ENCODE data around the gene PRR4. TPM values are rescaled to one million over a fixed set of nuclear protein-coding genes. Genes with fewer than 3 reads are reported as not detected.

The PRR4 gene
- total RNA-seq, 5 donors from 2014 or later (not counting 1 experiment from before 2014, with no cell fraction given) = 0.73 to 3.8 (median 2.2) TPM

DNA sequence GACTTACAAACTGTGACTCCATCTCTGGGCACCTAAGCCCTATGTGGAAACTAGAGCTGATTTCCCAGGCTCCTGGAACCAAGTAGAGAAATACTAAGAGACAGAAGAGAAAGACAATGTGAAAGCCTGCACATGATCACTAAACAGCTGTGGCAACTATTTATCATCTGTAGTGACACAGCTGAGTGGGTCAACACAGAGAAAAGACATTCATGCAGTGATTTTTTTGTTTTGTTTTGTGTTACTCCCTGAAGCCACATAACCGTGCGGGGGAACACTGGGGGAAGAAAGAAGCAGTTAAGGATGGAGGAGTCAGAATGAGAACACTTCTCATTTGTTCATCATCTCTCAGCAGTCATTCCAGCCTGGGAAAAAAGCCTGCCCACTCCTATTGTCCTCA, 1.5 kb downstream of the PRR4 start:
- POLR2A ChIA-PET = interaction anchor here in 1 of 2 donors (0.6 kb wide), 1 partner anchor 1010 kb away, joined by 3 read pairs; no protein-coding TSS in a partner anchor
- no CpG with 5 or more reads among the region's 2 CpGs for WGBS (ENCODE audit: insufficient coverage)
- Mint-ChIP-seq H3K4me3 (no peak overlapping the region), H3K9me3 (no peaks in the 10 kb centered on the region), H3K4me1 (peaks cover 36 to 39% (median 37%) of the 10 kb centered on the region in 3 donors), H3K36me3 (peaks cover 64% of the 10 kb centered on the region), H3K27ac (no peak overlapping the region), H3K27me3 (no peaks in the 10 kb centered on the region)
- Histone ChIP-seq H3K9me3 (no peaks in the 10 kb centered on the region), H3K4me3 (ENCODE audit: control insufficient read depth in 1 of 2, extremely low read depth in 1 of 2, low read length in 1 of 2) (no peak overlapping the region), H3K4me1 (ENCODE audit: control insufficient read depth in 1 of 2, extremely low read depth in 1 of 2, insufficient read depth in 2 of 2, low read length in 2 of 2) (peaks cover 0 to 14% of the 10 kb centered on the region in 2 experiments), H3K27me3 (replicated peaks in 1 of 2; ENCODE audit: control insufficient read depth in 2 of 2, extremely low read depth in 1 of 2, insufficient read depth in 2 of 2, low read length in 1 of 2) (no peaks in the 10 kb centered on the region), H3K36me3 (ENCODE audit: control insufficient read depth in 2 of 2, extremely low read depth in 1 of 2, insufficient read depth in 1 of 2, low read length in 1 of 2) (peaks cover 2 to 6% of the 10 kb centered on the region in 2 donors), H3K27ac (ENCODE audit: low read length) (no peak overlapping the region)
- CTCF ChIA-PET = interaction anchor here in 1 of 2 donors (0.6 kb wide), 1 partner anchor 1617 kb away, joined by 5 read pairs; no protein-coding TSS in a partner anchor
- no peak for ATAC-seq (replicated peaks in 1 of 4)
- DNase-seq = no peak

DNA sequence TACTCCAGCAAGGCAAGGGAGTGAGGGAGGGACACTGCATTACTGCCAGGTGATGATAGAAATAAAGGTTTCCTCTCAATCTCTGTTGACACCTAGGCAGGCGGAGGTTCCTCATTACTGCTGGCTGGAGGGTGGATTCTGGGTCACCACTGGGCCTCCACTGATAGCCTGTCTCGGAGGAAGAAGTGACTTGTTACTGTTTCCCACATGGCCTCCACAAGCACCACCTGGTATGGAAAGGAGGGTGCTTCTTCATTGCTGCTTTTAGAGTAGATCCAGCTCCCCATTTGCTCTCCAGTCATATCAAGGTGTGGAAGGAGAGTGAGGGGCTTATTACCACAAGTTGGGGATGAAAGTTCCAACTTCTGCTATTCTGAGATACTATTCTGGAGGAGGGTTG, 6.4 kb downstream of the PRR4 start:
- no peaks in the 10 kb centered on the region for H3K4me1 Mint-ChIP-seq
- ATAC-seq (replicated peaks in 1 of 4) (no peak), DNase-seq (no peak)
- ChIA-PET POLR2A (no interaction called here), CTCF (no interaction called here)
- Histone ChIP-seq H3K27me3 (replicated peaks in 1 of 2; ENCODE audit: control insufficient read depth in 2 of 2, extremely low read depth in 1 of 2, insufficient read depth in 2 of 2, low read length in 1 of 2) (no peaks in the 10 kb centered on the region), H3K27ac (ENCODE audit: low read length) (no peak overlapping the region), H3K36me3 (ENCODE audit: control insufficient read depth in 2 of 2, extremely low read depth in 1 of 2, insufficient read depth in 1 of 2, low read length in 1 of 2) (peaks cover 0 to 6% of the 10 kb centered on the region in 2 donors), H3K9me3 (no peaks in the 10 kb centered on the region), H3K4me3 (ENCODE audit: control insufficient read depth in 1 of 2, extremely low read depth in 1 of 2, low read length in 1 of 2) (no peak overlapping the region), H3K4me1 (ENCODE audit: control insufficient read depth in 1 of 2, extremely low read depth in 1 of 2, insufficient read depth in 2 of 2, low read length in 2 of 2) (no peaks in the 10 kb centered on the region)
- H3K36me3 Mint-ChIP-seq = peaks cover 53% of the 10 kb centered on the region
- H3K9me3 Mint-ChIP-seq = peaks cover 0 to 8% (median 3%) of the 10 kb centered on the region in 3 donors
- WGBS (ENCODE audit: insufficient coverage) = no CpG with 5 or more reads among the region's 2 CpGs
- H3K27me3 Mint-ChIP-seq = no peaks in the 10 kb centered on the region
- H3K4me3 Mint-ChIP-seq = no peak overlapping the region
- H3K27ac Mint-ChIP-seq = no peak overlapping the region

DNA sequence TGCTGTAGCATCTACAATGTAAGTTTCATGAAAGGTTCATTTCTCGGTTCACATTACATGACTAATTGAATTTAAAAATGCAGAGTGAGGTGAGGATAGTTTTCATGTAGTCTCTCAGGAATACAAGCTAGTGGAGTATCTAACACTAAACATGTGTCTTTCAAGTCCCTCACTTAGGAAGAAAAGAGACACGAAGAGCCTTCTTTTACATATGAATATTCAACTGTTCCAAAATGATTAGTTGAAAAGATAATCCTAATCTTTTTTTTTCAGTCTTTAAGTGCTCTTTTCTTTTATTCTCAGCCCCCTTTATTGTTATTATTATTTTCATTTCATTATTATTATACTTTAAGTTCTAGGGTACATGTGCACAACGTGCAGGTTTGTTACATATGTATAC, 10.8 kb downstream of the PRR4 start:
- Mint-ChIP-seq H3K4me3 (no peak overlapping the region), H3K36me3 (peaks cover 34% of the 10 kb centered on the region), H3K9me3 (peaks cover 0 to 15% (median 5%) of the 10 kb centered on the region in 3 donors), H3K27ac (no peak overlapping the region), H3K27me3 (no peaks in the 10 kb centered on the region), H3K4me1 (no peaks in the 10 kb centered on the region)
- DNase-seq (no peak), ATAC-seq (replicated peaks in 1 of 4) (no peak)
- CTCF ChIA-PET = no interaction called here
- H3K9me3 ChIP-seq = no peaks in the 10 kb centered on the region
- H3K4me1 ChIP-seq (ENCODE audit: control insufficient read depth in 1 of 2, extremely low read depth in 1 of 2, insufficient read depth in 2 of 2, low read length in 2 of 2) = no peaks in the 10 kb centered on the region
- POLR2A ChIA-PET = no interaction called here
- no CpG with 5 or more reads among the region's 3 CpGs for WGBS (ENCODE audit: insufficient coverage)
- no peak overlapping the region for H3K4me3 ChIP-seq (ENCODE audit: control insufficient read depth in 1 of 2, extremely low read depth in 1 of 2, low read length in 1 of 2)
- H3K27ac ChIP-seq (ENCODE audit: low read length) = no peak overlapping the region
- no peaks in the 10 kb centered on the region for H3K27me3 ChIP-seq (replicated peaks in 1 of 2; ENCODE audit: control insufficient read depth in 2 of 2, extremely low read depth in 1 of 2, insufficient read depth in 2 of 2, low read length in 1 of 2)
- no peaks in the 10 kb centered on the region for H3K36me3 ChIP-seq (ENCODE audit: control insufficient read depth in 2 of 2, extremely low read depth in 1 of 2, insufficient read depth in 1 of 2, low read length in 1 of 2)

DNA sequence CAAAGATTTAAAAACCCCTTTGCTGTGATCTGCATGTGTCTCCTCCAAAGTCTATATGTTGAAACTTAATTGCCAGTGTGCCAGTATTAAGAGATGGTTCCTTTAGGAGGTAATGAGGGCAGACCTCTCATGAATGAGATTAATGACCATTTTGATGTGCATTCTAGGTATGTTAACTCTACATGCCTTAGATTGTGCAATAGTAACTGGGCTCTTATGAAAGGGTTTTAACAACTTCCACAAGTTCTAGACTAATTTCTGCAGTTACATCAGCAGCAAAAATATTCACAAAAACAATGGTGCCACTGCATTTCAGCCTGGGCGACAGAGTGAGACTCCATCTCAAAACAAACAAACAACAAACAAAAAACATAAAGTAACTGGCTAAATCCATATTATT, 19.3 kb downstream of the PRR4 start:
- CTCF ChIA-PET = no interaction called here
- no CpG with 5 or more reads among the region's 1 CpG for WGBS (ENCODE audit: insufficient coverage)
- Histone ChIP-seq H3K4me3 (ENCODE audit: control insufficient read depth in 1 of 2, extremely low read depth in 1 of 2, low read length in 1 of 2) (no peak overlapping the region), H3K9me3 (no peaks in the 10 kb centered on the region), H3K36me3 (ENCODE audit: control insufficient read depth in 2 of 2, extremely low read depth in 1 of 2, insufficient read depth in 1 of 2, low read length in 1 of 2) (no peaks in the 10 kb centered on the region), H3K4me1 (ENCODE audit: control insufficient read depth in 1 of 2, extremely low read depth in 1 of 2, insufficient read depth in 2 of 2, low read length in 2 of 2) (no peaks in the 10 kb centered on the region), H3K27ac (ENCODE audit: low read length) (no peak overlapping the region), H3K27me3 (replicated peaks in 1 of 2; ENCODE audit: control insufficient read depth in 2 of 2, extremely low read depth in 1 of 2, insufficient read depth in 2 of 2, low read length in 1 of 2) (no peaks in the 10 kb centered on the region)
- Mint-ChIP-seq H3K4me3 (no peak overlapping the region), H3K27me3 (no peaks in the 10 kb centered on the region), H3K9me3 (no peaks in the 10 kb centered on the region), H3K4me1 (no peaks in the 10 kb centered on the region), H3K27ac (no peak overlapping the region), H3K36me3 (no peaks in the 10 kb centered on the region)
- ATAC-seq (replicated peaks in 1 of 4) (no peak), DNase-seq (no peak)
- POLR2A ChIA-PET = no interaction called here

DNA sequence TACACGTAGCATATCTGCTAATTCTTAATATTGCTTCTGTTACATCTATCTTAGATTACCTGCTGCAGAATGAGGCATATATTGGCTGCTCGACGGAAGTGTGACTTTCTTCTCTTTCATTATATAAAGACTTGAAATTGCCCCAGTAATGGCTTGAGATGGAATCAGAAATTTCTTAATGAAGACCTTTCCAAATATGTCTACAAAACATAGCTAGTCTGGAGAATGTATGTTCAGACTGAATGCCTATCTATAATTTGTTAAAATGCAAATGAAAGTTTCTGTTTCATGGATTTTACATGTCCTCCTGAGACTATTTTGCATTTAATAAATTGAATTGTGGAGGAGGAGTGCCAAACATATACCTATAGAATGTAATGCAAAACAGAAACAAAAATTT, 23.0 kb downstream of the PRR4 start, which contains the start of gene TAS2R10:
TAS2R10 (minus strand) TSS at position 101 of the 400 bp plus-strand sequence; CDS start at position 12, 89 bp downstream.
- Mint-ChIP-seq H3K4me3 (no peak within 1 kb of the TSS), H3K4me1 (no peaks in the 10 kb centered on the region), H3K27ac (no peak within 1 kb of the TSS), H3K36me3 (no peaks in the 10 kb centered on the region), H3K27me3 (no peaks in the 10 kb centered on the region), H3K9me3 (no peaks in the 10 kb centered on the region)
- Histone ChIP-seq H3K9me3 (no peaks in the 10 kb centered on the region), H3K27ac (ENCODE audit: low read length) (no peak within 1 kb of the TSS), H3K4me1 (ENCODE audit: control insufficient read depth in 1 of 2, extremely low read depth in 1 of 2, insufficient read depth in 2 of 2, low read length in 2 of 2) (no peaks in the 10 kb centered on the region), H3K36me3 (ENCODE audit: control insufficient read depth in 2 of 2, extremely low read depth in 1 of 2, insufficient read depth in 1 of 2, low read length in 1 of 2) (no peaks in the 10 kb centered on the region), H3K27me3 (replicated peaks in 1 of 2; ENCODE audit: control insufficient read depth in 2 of 2, extremely low read depth in 1 of 2, insufficient read depth in 2 of 2, low read length in 1 of 2) (no peaks in the 10 kb centered on the region), H3K4me3 (ENCODE audit: control insufficient read depth in 1 of 2, extremely low read depth in 1 of 2, low read length in 1 of 2) (no peak within 1 kb of the TSS)
- DNase-seq = no peak
- ChIA-PET CTCF (interaction anchor here in 1 of 2 donors (1.0 kb wide), 1 partner anchor 9 kb away, joined by 3 read pairs; no protein-coding TSS in a partner anchor), POLR2A (no interaction called here)
- no peak for ATAC-seq (replicated peaks in 1 of 4)
- 86% methylated on average over 1 of the region's 3 CpGs for WGBS (ENCODE audit: insufficient coverage)

DNA sequence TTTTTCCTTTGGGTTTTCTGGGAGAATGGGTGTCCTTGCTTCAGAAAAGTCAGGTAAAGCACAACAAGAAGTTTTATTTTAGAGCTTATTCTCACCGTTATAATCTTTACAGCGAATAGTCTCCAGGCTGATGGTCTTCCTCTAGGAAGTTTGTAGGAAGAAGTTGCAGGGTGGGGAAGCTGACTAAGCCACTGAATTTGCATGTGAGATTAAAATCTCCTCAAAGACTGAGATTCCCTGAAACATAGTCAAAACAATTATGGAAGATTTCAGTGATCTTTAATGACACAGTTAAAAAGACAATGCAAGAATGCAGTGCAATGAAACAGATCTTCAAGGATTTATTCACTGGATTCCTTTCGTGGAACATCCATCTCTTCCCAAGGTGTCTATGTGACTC, 24.3 kb downstream of the PRR4 start:
- WGBS (ENCODE audit: insufficient coverage) = 100% methylated on average over 1 of the region's 3 CpGs
- no peaks in the 10 kb centered on the region for H3K4me1 Mint-ChIP-seq
- CTCF ChIA-PET = no interaction called here
- no peaks in the 10 kb centered on the region for H3K27me3 ChIP-seq (replicated peaks in 1 of 2; ENCODE audit: control insufficient read depth in 2 of 2, extremely low read depth in 1 of 2, insufficient read depth in 2 of 2, low read length in 1 of 2)
- H3K27ac ChIP-seq (ENCODE audit: low read length) = no peak overlapping the region
- DNase-seq (no peak), ATAC-seq (replicated peaks in 1 of 4) (no peak)
- H3K9me3 Mint-ChIP-seq = no peaks in the 10 kb centered on the region
- no peaks in the 10 kb centered on the region for H3K9me3 ChIP-seq
- H3K27me3 Mint-ChIP-seq = no peaks in the 10 kb centered on the region
- POLR2A ChIA-PET = no interaction called here
- no peak overlapping the region for H3K4me3 ChIP-seq (ENCODE audit: control insufficient read depth in 1 of 2, extremely low read depth in 1 of 2, low read length in 1 of 2)
- H3K4me1 ChIP-seq (ENCODE audit: control insufficient read depth in 1 of 2, extremely low read depth in 1 of 2, insufficient read depth in 2 of 2, low read length in 2 of 2) = no peaks in the 10 kb centered on the region
- H3K36me3 ChIP-seq (ENCODE audit: control insufficient read depth in 2 of 2, extremely low read depth in 1 of 2, insufficient read depth in 1 of 2, low read length in 1 of 2) = no peaks in the 10 kb centered on the region
- no peaks in the 10 kb centered on the region for H3K36me3 Mint-ChIP-seq
- no peak overlapping the region for H3K4me3 Mint-ChIP-seq
- no peak overlapping the region for H3K27ac Mint-ChIP-seq
